CD4-positive, alpha-beta T cell (primary cell): ENCODE measurements around the gene ETV5. TPM values are rescaled to one million over a fixed set of nuclear protein-coding genes. Genes with fewer than 3 reads are reported as not detected.

Source experiments
- ATAC-seq: fragments of 200-7000 bp; cut with Tn5 transposase; one replicate; pipeline ENCODE4 v1.10.0; 2022; ENCODE audit warnings: mild to moderate bottlenecking; ENCODE audit not compliant: poor library complexity
- CTCF ChIA-PET: fragments of 350-600 bp; sonication (Branson Sonifier 250); formaldehyde crosslinking; loops from one replicate; lab custom pipeline; 2021; ENCODE audit warnings: antibody characterized with exemption, inconsistent platforms; lab: Charles Lee
- POLR2A ChIA-PET: fragments of 350-600 bp; sonication (Branson Sonifier 250); formaldehyde crosslinking; loops from one replicate; lab custom pipeline; 2021; ENCODE audit warnings: antibody characterized with exemption, inconsistent platforms; lab: Charles Lee
- DNase-seq, 14 experiments: peaks; one replicate each; pipeline ENCODE4 v3.0.0-alpha.2; 2013 to 2020; ENCODE audit warnings: mixed read lengths in 2 of 14
- H3K27ac ChIP-seq, 2 donors: one replicate each; pipeline versions ENCODE4 v1.5.1 to v1.7.0; 2013; ENCODE audit warnings: low read length in 2 of 2, low read depth in 1 of 2, mild to moderate bottlenecking in 1 of 2
- H3K27me3 ChIP-seq, 2 experiments: 1 replicate in 1 of 2; 2 replicates in 1 of 2; pipeline versions ENCODE4 v1.6.1 to v1.7.0; 2013; ENCODE audit warnings: low read length in 2 of 2, control low read depth in 1 of 2, mild to moderate bottlenecking in 1 of 2, moderate library complexity in 1 of 2; ENCODE audit not compliant: insufficient read depth in 2 of 2, control insufficient read depth in 1 of 2
- H3K36me3 ChIP-seq: one replicate; pipeline ENCODE4 v1.6.1; 2013; ENCODE audit warnings: low read length, control low read depth; ENCODE audit not compliant: insufficient read depth
- H3K4me1 ChIP-seq: one replicate; pipeline ENCODE4 v1.6.1; 2013; ENCODE audit warnings: low read length, control low read depth; ENCODE audit not compliant: insufficient read depth
- H3K4me3 ChIP-seq: one replicate; pipeline ENCODE4 v1.5.1; 2013; ENCODE audit warnings: mild to moderate bottlenecking, low read length, moderate library complexity
- H3K9me3 ChIP-seq, 2 experiments: 1 replicate in 1 of 2; 2 replicates in 1 of 2; pipeline versions ENCODE4 v1.6.1 to v1.7.0; 2013; ENCODE audit warnings: low read length in 2 of 2, mild to moderate bottlenecking in 2 of 2, control low read depth in 1 of 2, moderate library complexity in 1 of 2; ENCODE audit not compliant: control insufficient read depth in 1 of 2, insufficient read depth in 1 of 2
- H3K27ac Mint-ChIP-seq: one replicate; pipeline ENCODE4 v1.8.0; 2020; ENCODE audit warnings: mixed read lengths
- H3K27me3 Mint-ChIP-seq: one replicate; pipeline ENCODE4 v1.8.0; 2021; ENCODE audit warnings: mixed read lengths
- H3K36me3 Mint-ChIP-seq: one replicate; pipeline ENCODE4 v1.8.0; 2021; ENCODE audit warnings: low read depth, mixed read lengths
- H3K4me1 Mint-ChIP-seq: one replicate; pipeline ENCODE4 v1.8.0; 2021; ENCODE audit warnings: low read depth, mixed read lengths
- H3K4me3 Mint-ChIP-seq: one replicate; pipeline ENCODE4 v1.8.0; 2020; ENCODE audit warnings: mild to moderate bottlenecking, mixed read lengths
- H3K9me3 Mint-ChIP-seq: one replicate; pipeline ENCODE4 v1.8.0; 2020; ENCODE audit warnings: mixed read lengths
- intact Hi-C, 2 experiments: fragments of 100-400 bp; cut with DNase I in 1 of 2; cut with micrococcal nuclease in 1 of 2; formaldehyde crosslinking; loops; one replicate each; pipeline versions ENCODE4 v1.15.1 to v1.9.0; 2023 to 2025; cut with DNase I, micrococcal nuclease
- total RNA-seq, 174 experiments: library from RNA in 2 of 174; stranded (reverse) in 2 of 174; gene quantifications; one replicate each; pipeline ENCODE4 v1.2.3 and lab custom pipeline; 2021 to 2026
- TF ChIP-seq, protein P1 (sequence below): fragments of 200-600 bp; IDR thresholded peaks from one replicate; pipeline ENCODE4 v1.8.0; 2022; ENCODE audit warnings: antibody characterized with exemption, mild to moderate bottlenecking

ETV5 gene
- total RNA-seq, 2 experiments from 2014 or later = not detected

DNA sequence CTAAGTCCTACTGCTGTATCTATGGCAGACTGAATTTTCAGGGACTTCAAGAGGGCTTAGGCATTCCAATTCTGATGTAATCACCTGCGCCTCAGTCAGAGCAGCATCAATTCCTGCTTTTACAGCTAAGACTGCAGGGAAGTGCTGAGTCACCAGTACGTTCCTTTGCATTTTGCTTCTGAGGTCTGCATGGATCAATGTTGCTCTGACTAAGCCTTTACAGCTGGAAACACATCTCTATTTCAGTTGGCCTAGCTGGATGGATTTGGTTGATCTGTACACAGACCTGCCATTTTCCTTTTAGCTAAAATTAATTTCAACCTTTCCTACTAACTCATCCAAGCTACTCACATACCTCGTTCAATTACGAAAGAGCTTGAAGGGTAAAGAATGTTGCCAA, 51.3 kb downstream of the ETV5 start:
- no peak for ATAC-seq
- Histone ChIP-seq H3K9me3 (no peaks in the 10 kb centered on the region), H3K36me3 (no peaks in the 10 kb centered on the region), H3K4me1 (peaks cover 3% of the 10 kb centered on the region), H3K4me3 (no peak overlapping the region), H3K27me3 (no peaks in the 10 kb centered on the region), H3K27ac (no peak overlapping the region)
- TF ChIP-seq, protein P1, sequence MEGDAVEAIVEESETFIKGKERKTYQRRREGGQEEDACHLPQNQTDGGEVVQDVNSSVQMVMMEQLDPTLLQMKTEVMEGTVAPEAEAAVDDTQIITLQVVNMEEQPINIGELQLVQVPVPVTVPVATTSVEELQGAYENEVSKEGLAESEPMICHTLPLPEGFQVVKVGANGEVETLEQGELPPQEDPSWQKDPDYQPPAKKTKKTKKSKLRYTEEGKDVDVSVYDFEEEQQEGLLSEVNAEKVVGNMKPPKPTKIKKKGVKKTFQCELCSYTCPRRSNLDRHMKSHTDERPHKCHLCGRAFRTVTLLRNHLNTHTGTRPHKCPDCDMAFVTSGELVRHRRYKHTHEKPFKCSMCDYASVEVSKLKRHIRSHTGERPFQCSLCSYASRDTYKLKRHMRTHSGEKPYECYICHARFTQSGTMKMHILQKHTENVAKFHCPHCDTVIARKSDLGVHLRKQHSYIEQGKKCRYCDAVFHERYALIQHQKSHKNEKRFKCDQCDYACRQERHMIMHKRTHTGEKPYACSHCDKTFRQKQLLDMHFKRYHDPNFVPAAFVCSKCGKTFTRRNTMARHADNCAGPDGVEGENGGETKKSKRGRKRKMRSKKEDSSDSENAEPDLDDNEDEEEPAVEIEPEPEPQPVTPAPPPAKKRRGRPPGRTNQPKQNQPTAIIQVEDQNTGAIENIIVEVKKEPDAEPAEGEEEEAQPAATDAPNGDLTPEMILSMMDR = no peak
- Mint-ChIP-seq H3K36me3 (no peaks in the 10 kb centered on the region), H3K27me3 (peaks cover 50% of the 10 kb centered on the region), H3K4me1 (peaks cover 16% of the 10 kb centered on the region), H3K9me3 (no peaks in the 10 kb centered on the region), H3K27ac (no peak overlapping the region), H3K4me3 (no peak overlapping the region)
- POLR2A ChIA-PET = no interaction called here
- intact Hi-C loops = no loop called here
- no peak for DNase-seq
- CTCF ChIA-PET = no interaction called here

DNA sequence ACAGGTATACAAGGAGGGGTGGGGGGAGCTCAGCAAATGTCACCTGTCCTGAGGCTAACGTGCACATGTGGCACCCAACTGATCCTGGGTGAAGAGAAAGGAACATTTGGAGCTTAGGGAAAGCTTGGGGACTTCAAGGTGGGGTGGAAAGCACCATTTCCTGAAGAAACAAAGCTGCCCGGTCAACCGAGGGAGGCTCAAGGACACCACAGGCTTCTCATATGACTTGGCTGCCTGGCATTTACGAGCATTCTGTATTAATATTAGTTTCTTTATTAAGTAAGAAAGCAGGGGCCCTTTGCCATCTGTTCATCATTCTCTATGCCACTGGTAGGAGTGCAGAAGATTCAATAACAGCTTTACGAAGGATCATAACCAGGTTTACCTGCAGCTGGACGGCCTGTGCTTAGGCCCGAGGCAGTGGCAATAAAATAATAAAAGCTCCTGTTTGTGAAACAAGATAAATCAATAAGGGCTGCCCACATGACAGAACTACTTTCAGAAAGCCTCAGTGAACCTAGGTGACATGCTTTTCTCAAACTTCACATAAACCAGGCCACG, 54.0 kb downstream of the ETV5 start:
- ChIA-PET CTCF (no interaction called here), POLR2A (no interaction called here)
- TF ChIP-seq, protein P1 = no peak
- no peak overlapping the region for H3K4me3 ChIP-seq
- peaks cover 53% of the 10 kb centered on the region for H3K27me3 Mint-ChIP-seq
- H3K27ac Mint-ChIP-seq = no peak overlapping the region
- DNase-seq = no peak
- intact Hi-C loops = no loop called here
- no peak overlapping the region for H3K27ac ChIP-seq
- peaks cover 0 to 9% of the 10 kb centered on the region in 2 experiments for H3K27me3 ChIP-seq
- H3K4me1 Mint-ChIP-seq = peaks cover 5% of the 10 kb centered on the region
- H3K36me3 ChIP-seq = no peaks in the 10 kb centered on the region
- H3K4me1 ChIP-seq = no peaks in the 10 kb centered on the region
- H3K36me3 Mint-ChIP-seq = no peaks in the 10 kb centered on the region
- H3K4me3 Mint-ChIP-seq = no peak overlapping the region
- H3K9me3 ChIP-seq = no peaks in the 10 kb centered on the region
- no peaks in the 10 kb centered on the region for H3K9me3 Mint-ChIP-seq
- no peak for ATAC-seq

DNA sequence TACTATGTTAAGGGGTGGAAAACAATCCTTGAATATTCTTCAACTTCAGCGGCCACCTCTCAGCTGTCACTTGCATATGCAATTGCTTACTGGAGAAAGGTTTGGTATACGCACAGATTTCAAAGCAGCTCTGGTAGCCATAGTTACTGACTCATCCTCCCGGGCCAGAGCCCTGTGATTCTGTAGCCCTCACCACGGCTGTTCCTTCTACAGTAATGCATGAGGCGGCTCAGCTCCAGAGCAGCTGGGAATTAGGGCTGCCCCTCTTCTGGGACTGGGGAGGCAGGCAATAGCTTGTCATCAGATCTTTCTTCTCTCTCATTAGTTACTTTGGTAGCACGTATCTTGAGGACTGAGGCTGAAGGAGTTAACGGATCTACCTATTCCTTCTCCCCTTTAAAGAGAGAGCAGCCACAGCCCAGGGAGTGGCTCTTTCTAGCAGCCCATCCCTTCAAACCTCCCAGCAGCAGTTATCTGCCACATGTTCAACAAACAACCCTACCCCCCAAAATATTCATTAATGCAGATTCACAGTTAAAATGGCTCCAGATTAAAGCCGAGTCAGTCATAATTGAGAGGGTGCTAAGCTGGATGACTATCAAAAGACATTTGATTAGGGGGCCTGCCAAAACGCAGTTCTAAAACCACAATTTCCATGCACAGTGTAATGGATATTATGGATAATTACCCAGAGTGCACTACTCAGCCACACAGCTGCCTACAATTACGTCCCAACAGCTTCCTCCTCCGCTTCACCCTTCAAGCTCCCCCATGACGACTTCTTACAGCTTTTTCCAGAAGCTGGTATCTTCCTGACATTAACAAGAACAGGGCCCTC, 54.7 kb downstream of the ETV5 start:
- no peak overlapping the region for H3K27ac ChIP-seq
- CTCF ChIA-PET = no interaction called here
- intact Hi-C loops = no loop called here
- no peak for DNase-seq
- Mint-ChIP-seq H3K27ac (no peak overlapping the region), H3K36me3 (no peaks in the 10 kb centered on the region), H3K27me3 (peaks cover 53% of the 10 kb centered on the region), H3K9me3 (no peaks in the 10 kb centered on the region), H3K4me1 (peaks cover 3% of the 10 kb centered on the region), H3K4me3 (no peak overlapping the region)
- H3K36me3 ChIP-seq = no peaks in the 10 kb centered on the region
- POLR2A ChIA-PET = no interaction called here
- H3K4me3 ChIP-seq = no peak overlapping the region
- ATAC-seq = no peak
- no peaks in the 10 kb centered on the region for H3K4me1 ChIP-seq
- H3K27me3 ChIP-seq = peaks cover 0 to 9% of the 10 kb centered on the region in 2 experiments
- H3K9me3 ChIP-seq = no peaks in the 10 kb centered on the region
- TF ChIP-seq, protein P1 = no peak
